ENCODE results near the gene EFNA2.

The EFNA2 gene

GRCh38 chr19:1279782-1280341 lies 5.8 kb upstream of the EFNA2 start:
- TF ChIP-seq CTCF (IDR thresholded peaks at IDR 0.05): peak; percentile 90 to 96
- peak; percentile 71 to 89 for DNase-seq
- H3K27me3 ChIP-seq: peaks cover 0 to 23% of the 10 kb centered on the region in 2 donors
- no peak overlapping the region for H3K4me3 ChIP-seq
- intact Hi-C loops (cut with DNase I; ENCODE audit: low total_unique reads): loop anchor here (5.0 kb wide), 2 partner anchors 92 to 122 kb away; partner anchors contain the start of gene GAMT
- no peak overlapping the region for H3K27ac ChIP-seq
- peaks cover 6 to 23% (median 13%) of the 10 kb centered on the region in 4 donors for H3K4me1 ChIP-seq
- H3K9me3 ChIP-seq: no peaks in the 10 kb centered on the region
- H3K36me3 ChIP-seq: peaks cover 4 to 33% (median 12%) of the 10 kb centered on the region in 3 donors

DNA sequence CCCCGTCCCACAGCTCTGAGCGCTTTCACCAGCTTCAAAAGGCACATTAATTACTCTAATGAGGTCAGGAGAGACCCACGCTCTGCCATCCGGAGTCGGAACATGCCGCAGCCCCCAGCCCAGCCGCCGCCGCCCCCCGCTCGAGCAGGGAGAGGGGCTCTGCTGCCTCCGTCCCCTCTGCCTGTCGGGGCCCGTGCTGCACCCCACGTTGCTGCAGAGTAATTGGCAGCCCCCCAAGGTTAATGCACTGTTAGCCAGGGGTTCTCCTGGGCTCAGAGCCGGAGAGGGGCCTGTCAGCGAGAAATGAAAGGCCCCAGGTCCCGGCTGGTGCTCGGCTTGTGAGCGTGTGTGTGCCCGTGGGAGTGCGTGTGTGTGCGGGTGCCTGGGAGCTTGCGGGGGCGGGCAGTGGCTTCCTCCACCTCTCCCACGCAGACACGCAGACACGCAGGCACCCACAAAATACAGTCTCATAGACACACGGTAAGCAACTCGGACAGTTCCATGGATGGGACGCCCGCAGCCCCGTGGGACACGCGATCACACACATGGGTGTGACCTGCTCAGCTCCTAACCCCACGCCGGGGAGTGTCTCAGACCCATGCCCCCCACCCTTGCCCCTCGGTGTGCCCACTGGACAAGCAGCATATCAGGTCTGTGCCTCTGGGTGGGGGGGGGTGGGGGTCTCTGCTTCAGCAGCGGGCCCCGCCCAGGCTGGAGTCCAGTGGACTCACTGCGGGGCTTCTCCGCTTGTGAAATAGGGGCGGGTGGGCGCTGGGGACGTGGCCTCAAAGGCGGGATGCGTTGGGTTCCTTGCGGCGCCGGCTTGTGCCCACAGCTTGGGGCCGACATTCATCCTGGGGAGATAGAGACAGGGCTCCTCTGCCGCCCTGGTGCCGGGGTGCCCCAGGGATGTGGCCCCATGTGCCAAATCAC lies 4.8 kb upstream of the EFNA2 start:
- intact Hi-C loops (cut with DNase I; ENCODE audit: low total_unique reads): loop anchor here (5.0 kb wide), 1 partner anchor 91 kb away; no protein-coding TSS in a partner anchor
- TF ChIP-seq CTCF (IDR thresholded peaks at IDR 0.05): no peak
- no peak for DNase-seq
- peaks cover 0 to 31% of the 10 kb centered on the region in 2 donors for H3K27me3 ChIP-seq
- no peak overlapping the region for H3K27ac ChIP-seq
- peaks cover 4 to 30% (median 10%) of the 10 kb centered on the region in 3 donors for H3K36me3 ChIP-seq
- H3K4me1 ChIP-seq: peaks cover 6 to 27% (median 12%) of the 10 kb centered on the region in 4 donors
- H3K9me3 ChIP-seq: no peaks in the 10 kb centered on the region
- H3K4me3 ChIP-seq: no peak overlapping the region

DNA sequence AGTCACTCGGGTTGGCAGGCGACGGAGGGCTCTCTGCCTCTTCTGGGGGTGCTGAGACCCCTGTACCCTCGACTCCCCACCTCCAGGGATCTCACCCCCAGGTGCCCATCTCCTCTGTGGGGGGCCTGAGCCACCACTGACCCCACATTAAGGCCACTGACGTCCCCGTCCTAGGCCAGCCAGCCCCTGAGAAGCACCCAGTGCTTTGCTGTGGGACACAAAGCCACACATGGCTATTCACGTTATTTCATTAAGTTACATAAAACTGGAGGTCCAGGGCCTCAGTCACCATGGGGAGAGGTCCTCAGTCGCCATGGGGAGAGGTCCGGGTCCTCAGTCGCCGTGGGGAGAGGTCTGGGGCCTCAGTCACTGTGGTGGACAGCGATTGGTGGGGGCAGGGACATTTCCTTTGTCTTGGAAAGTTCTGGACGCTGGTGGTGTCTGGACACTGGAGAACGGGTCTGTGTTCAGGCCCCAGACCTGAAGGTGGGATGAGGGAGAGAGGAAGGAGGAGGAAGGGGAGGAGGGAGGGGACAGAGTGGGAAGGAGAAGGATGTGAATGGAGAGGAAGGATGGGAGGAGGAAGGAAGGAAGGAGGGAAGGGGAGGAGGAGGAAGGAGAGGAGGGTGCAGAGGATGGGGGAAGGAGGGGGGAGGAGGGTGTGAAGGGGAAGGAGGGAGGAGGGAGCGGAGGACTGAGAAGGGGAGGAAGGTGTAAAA lies 3.9 kb upstream of the EFNA2 start:
- H3K9me3 ChIP-seq: no peaks in the 10 kb centered on the region
- TF ChIP-seq CTCF (IDR thresholded peaks at IDR 0.05): no peak
- peaks cover 3 to 37% of the 10 kb centered on the region in 2 donors for H3K27me3 ChIP-seq
- no peak overlapping the region for H3K27ac ChIP-seq
- intact Hi-C loops (cut with DNase I; ENCODE audit: low total_unique reads): loop anchor here (5.0 kb wide), 1 partner anchor 91 kb away; no protein-coding TSS in a partner anchor
- H3K4me3 ChIP-seq: no peak overlapping the region
- peaks cover 4 to 29% (median 10%) of the 10 kb centered on the region in 3 donors for H3K36me3 ChIP-seq
- peaks cover 0 to 23% (median 7%) of the 10 kb centered on the region in 4 donors for H3K4me1 ChIP-seq
- DNase-seq: no peak

DNA sequence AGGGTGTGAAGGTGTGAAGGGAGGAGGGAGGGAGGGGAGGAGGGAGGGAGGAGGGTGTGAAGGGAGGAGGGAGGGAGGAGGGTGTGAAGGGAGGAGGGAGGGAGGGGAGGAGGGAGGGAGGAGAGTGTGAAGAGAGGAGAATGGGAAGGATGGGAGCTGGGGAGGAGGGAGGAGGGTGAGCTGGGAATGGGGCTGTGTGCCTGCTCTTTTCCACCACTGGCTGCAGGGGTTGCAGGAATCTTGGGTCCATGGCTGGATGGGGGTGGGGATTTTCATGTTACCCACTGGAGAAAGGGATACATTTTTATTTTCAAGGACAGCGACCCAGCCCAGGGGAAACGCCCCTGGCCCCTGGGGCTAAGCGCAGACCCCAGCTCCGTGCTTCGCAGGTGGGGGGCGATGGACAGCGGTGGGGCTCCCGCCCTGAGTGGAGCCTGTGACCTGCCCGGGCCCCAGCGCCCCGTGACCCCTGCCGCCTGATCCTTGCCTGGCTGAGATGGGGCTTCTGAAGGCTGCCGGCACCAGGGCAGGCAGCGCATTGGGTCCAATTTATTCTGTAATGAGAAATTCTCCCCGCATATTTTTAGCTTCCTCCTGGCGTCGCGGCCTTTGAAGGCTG lies 3.0 kb upstream of the EFNA2 start:
- no peak for DNase-seq
- TF ChIP-seq CTCF (IDR thresholded peaks at IDR 0.05): no peak
- intact Hi-C loops (cut with DNase I; ENCODE audit: low total_unique reads): loop anchor here (5.0 kb wide), 1 partner anchor 90 kb away; no protein-coding TSS in a partner anchor
- peaks cover 4 to 20% (median 10%) of the 10 kb centered on the region in 3 donors for H3K36me3 ChIP-seq
- peaks cover 0 to 28% (median 15%) of the 10 kb centered on the region in 4 donors for H3K4me1 ChIP-seq
- no peak overlapping the region for H3K4me3 ChIP-seq
- H3K27me3 ChIP-seq: peaks cover 3 to 46% of the 10 kb centered on the region in 2 donors
- H3K9me3 ChIP-seq: no peaks in the 10 kb centered on the region
- H3K27ac ChIP-seq: no peak overlapping the region
